ENCODE data around the gene POLK.
"Not testable (repeated sequence)": the region's sequence is repeated elsewhere in the genome, so short reads cannot be mapped to it uniquely, and the experiment has no call there.

POLK gene

DNA sequence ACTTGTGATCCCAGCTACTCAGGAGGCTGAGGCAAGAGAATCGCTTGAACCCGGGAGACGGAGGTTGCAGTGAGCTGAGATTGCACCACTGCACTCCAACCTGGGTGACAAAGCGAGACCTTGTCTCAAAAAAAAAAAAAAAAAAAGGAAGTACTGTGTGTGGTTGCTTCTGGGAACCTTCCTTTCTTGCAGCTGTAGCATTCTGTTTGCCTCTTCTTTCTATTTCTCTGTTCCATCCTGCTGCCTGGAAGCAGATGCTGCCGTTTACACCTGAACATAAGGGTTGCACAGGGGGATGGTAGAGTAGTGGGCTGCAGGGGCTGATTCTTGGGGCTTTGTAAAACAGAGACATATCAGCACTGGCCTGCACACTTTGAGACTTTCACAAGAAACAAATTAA is 95.7 kb downstream of the POLK start:
- in situ Hi-C loops (cut with MboI; ENCODE audit: low sequenced_read_pairs): not testable (repeated sequence)

DNA sequence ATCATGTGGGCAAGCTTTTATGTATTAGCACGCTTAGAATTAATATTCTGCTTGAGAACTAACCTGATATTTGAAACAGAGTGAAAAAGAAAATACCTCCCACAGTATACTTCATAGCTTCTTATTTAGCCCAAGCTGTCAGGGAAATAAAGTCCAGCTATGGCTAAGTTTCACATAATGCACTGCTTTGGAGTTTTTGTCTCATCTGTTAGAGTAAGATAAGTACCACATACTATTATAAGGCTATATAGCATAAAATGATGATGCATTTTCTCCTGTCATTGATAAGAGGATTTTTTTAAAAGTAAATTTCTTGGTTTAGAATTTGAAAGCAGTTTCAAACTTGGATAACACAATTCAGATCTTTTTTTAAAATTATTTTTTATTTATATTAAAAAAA is 97.2 kb downstream of the POLK start:
- in situ Hi-C loops (cut with MboI; ENCODE audit: low sequenced_read_pairs): no loop called here

DNA sequence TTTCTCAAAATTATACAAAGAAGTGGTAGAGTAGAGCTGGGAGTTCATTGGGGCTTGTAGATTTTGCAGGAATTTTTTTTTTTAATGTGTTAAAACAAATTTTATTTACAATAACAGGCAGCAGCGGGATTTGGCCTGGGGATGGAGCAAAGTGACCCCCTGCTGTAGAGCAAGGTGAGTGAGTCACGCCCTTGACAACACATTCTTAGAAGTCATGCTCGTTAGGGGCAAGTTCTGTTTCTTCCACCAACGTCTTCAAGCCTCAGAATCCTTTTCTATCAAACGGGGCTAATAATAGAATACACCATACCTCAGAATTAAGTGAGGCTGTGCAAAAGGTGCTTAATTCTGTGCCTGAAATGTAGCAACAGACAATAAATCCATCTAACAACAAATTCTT is 98.5 kb downstream of the POLK start:
- in situ Hi-C loops (cut with MboI; ENCODE audit: low sequenced_read_pairs): no loop called here

DNA sequence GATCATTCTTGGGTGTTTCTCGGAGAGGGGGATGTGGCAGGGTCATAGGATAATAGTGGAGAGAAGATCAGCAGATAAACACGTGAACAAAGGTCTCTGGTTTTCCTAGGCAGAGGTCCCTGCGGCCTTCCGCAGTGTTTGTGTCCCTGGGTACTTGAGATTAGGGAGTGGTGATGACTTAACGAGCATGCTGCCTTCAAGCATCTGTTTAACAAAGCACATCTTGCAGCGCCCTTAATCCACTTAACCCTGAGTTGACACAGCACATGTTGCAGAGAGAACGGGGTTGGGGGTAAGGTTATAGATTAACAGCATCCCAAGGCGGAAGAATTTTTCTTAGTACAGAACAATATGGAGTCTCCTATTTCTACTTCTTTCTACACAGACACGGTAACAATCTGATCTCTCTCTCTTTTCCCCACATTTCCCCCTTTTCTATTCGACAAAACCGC is 99.2 kb downstream of the POLK start:
- in situ Hi-C loops (cut with MboI; ENCODE audit: low sequenced_read_pairs): not testable (repeated sequence)

DNA sequence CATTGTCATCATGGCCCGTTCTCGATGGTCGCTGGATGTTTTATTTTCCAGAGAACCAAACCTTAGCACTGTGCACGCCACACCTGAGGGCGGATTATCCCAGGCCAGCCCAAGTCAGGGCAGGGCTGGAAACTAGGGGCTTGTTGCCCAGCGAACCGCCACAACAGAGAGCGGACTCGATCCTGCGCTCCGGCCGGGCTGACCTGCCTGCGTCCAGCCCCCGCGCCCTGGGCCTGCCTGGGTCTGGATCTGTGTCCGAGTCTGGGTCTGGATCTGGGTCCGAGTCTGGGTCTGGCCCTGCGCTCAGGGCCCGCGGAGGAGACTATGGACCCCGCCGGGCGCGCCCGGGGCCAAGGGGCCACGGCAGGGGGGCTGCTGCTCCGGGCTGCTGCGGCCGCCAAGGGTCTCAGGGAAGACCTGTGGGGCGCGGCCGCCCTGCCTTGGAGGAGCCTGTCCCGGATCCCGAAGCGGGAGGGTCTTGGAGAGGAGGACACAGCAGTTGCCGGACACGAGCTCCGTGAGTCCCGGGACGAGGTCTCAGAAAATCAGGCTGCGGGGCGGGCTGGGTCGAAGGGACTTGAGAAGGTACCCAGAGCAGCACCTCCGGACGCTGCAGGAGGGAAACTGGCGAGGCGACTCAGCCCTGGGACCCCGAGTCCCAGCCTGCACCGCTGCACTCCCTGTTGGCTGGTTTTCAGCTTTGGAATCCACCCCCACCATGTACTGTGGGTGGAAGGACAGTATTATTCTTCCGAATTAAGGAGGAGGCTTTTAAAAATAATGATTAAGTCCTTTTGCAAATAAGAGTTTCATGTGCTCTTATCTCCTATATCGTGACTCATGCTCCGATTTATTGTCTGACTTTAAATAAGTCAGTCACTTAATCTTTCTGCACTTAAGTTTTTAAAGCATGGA is 99.9 kb downstream of the POLK start, which contains the start of gene ANKDD1B:
Gene ANKDD1B, plus strand, starts transcription at position 143 of the 915 bp plus-strand sequence. Its CDS starts 182 bp downstream, at position 325.
- in situ Hi-C loops (cut with MboI; ENCODE audit: low sequenced_read_pairs): no loop called here

DNA sequence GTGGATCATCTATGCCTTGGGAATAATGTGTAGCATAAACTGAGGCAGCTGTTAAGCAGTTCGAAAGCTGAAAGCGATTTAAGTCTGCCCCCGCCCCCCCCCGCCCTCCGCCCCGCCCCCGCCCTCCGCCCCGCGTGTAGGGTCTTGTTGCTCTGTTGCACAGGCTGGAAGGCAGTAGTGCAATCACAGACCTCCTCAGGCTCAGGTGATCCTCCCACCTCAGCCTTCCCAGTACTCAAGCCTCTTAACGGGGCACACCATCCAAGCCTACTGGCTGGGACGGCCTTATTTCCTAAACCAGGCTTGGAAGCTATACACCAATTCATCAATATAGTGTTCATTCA is 100.5 kb downstream of the POLK start:
- in situ Hi-C loops (cut with MboI; ENCODE audit: low sequenced_read_pairs): no loop called here

DNA sequence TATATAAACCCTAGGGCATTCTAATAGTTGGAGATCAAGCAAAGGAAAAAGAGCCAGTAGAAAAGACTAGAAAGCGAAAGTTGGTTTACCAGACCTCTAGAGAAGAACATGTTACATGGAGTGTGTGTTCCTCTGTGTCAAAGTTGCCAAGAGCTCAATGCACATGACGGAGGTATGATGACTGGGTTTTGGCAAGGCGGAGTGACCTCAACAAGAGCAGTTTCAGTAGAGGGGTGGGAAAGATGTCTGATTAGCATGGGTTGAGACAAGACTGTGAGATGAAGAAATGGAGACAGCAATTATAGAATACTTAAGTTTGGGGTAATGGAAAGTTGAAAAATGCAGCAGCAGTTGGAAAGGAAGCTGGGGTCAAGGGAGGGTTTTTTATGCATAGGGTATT is 101.2 kb downstream of the POLK start:
- in situ Hi-C loops (cut with MboI; ENCODE audit: low sequenced_read_pairs): no loop called here

DNA sequence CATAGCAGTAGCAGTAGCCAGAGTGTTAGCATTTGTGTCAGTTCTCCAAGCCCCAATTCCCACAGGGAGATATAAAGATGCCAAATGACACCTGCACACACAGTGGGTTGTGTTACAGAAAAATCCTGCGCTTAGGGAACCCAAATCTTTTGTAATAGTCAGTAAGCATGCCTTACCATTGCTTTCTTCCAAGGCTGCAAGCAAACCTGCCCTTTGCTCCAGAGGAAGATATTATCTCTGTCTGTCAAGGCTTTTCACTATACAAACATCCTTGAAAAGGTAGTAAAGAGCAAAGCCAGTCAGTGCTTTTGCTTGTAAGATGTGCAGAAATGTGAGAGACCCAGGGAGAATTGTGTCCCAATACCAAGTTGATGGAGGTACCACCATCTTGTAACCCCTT is 102.5 kb downstream of the POLK start:
- in situ Hi-C loops (cut with MboI; ENCODE audit: low sequenced_read_pairs): no loop called here

DNA sequence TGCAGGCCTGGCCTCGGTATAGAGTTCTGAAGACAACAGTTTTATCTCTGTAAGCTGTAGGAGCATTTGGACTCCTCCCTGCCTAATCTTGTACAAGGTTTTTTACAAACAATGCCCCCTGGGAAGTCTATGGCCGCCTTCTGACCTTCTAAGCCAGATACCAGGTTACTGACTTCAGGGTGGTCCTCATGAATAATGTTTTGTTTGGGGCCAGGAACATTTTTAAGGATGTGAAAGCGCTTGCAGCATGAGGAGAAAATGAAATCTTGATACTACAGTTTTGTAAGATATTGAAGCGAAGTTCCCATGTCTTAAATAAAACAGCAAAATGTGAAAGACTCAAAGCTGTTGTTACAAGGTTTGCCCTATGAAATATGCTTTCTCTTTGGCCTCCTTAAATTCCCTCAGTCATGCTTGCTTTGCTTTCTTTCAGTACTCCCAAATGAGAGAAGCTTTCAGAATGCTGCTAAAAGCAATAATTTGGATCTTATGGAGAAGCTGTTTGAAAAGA is 104.7 kb downstream of the POLK start:
- in situ Hi-C loops (cut with MboI; ENCODE audit: low sequenced_read_pairs): no loop called here

DNA sequence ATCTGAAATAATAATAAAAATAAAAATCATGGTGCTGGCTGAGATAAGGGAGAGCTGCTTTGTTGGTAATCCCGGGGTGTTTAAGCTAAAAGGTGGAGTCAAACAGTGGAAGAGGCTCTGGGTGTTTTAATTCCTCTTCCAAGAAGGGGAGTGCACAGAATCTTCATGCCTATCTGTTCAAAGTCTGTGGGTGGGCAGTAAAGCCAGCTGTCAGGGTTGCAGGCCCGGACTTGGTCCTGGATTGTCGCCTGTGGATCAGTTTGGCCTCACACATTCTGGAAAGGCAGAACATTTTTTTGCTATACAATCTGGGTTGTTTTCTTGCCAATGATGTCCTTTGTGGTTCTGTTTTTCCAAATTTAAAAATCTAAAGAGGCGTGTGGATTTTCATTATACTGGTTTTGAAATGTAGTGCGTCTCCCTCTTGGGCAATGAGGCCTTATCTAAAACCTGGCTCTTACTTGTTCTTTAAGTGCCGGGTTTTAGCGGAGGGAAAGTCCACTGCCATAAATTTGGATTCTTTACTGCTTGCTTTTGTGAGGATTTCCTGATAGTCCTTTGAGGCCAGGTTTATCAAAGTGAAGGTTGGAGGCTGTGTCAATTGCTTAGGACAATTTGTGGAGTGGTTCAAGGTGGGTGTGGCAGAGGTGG is 105.4 kb downstream of the POLK start:
- in situ Hi-C loops (cut with MboI; ENCODE audit: low sequenced_read_pairs): no loop called here

DNA sequence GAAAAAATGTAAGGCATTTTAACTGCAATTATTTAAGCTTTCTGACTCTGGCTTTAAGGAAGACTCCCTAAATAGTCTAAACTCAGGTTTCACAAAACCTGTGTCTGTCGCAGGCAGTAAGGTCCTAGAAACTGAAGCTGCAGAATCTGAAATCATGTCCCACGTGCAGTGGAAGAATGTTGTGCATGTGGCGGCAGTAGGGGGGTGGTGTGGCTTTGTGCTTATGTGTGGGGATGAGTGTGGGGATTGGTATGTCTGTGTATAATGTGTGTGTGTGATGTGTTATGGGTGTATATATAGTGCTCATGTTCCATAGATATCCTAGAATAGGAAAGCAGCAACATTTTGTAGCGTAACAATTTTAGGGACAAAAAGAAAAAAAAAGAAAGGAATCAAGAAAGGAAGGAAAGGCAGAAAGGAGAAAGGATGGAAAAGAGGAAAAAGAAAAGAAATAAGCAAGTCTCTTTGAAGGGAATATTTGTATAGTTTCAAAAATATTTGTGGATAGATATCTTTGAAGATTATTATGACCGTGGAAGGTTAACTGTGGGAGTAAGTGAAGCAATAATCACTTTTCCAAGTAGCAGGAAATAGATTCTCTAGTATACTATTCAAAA is 106.2 kb downstream of the POLK start:
- in situ Hi-C loops (cut with MboI; ENCODE audit: low sequenced_read_pairs): no loop called here

DNA sequence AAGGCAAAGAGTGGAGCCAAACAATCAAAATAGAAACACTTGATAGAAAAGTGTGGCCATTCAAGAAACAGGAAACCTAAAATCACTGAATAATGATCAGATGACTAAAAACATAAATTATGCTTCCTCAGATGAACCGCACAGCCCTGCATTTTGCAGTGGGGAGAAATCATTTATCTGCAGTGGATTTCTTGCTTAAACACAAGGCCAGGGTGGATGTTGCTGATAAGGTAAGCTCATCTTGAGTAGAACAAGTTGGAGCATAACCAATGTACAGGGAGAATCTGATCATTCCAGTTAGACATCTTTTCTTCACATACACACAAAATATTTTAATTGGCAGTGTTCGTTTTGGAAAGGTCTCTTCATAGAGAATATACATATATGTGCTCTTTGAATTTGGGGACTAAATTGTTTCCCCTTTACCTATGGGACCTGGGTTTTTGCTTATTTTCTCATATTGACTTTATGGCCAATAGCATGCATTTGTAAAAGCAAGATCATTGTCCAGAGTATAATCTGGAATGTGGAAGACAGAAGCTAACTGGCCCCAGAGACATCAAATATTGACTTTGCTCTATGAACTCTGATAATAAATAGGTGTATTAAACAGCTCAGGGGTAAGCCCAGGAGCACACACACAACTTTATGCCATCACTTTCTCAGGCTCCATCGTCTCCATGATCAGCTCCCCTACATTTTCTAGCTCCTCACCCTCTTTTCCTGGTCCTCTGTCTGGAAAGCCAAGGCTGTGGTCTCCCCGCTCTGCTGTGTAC is 108.7 kb downstream of the POLK start:
- in situ Hi-C loops (cut with MboI; ENCODE audit: low sequenced_read_pairs): no loop called here

DNA sequence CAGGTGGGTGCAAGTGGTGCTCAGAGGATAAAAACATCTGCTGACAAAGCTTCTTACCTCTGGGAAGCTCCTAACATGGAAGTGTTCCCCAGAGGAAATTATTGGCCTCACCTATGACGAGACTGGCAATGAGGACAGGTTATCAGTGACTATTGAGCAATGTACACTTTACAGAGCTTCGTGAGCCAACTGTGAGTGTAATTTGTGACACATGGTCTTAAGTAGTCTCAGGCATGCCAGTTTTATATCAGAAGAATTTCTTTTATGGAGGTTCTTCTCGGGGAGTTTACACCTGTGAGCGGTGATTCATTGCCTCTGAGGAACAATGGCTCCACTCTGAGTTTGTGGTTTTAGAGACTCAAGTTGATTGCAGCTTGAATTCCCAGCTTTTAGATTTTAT is 110.9 kb downstream of the POLK start:
- in situ Hi-C loops (cut with MboI; ENCODE audit: low sequenced_read_pairs): no loop called here

DNA sequence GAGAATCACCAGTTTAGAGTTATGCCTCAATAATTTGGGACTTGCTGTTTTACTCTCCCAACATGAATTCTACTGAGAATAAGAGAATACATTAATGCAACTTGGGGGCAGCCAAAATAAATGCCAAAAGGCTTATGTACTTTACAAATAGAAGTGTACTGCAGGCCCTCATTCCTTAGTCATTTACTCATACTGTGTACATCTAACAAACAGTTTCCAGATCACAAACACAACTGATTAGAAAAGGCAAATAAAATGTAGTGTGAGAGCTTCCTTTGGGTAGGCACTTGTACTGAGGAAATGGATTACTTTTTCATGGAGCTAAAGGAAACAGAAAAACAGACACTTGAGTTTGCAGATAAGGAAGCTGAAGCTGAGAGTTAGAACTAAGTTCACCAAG is 112.2 kb downstream of the POLK start:
- in situ Hi-C loops (cut with MboI; ENCODE audit: low sequenced_read_pairs): no loop called here

DNA sequence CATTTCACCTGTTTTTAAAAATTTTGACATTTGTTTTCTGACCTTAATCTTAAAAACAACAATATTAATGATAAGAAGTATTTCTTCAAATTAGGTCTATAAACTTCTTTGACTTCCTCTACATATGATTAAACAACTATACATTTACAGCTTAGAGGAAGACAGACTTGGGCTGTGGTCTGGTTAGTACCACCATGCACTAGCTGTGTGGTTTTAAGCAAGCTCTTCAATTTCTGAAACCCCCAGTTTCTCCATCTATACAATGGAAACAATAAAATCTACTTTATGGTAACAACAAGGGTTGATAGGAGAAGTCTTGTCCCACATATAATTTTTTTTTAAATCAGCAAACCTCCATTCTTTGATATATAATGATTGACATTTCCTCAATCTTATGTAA is 115.3 kb downstream of the POLK start:
- in situ Hi-C loops (cut with MboI; ENCODE audit: low sequenced_read_pairs): no loop called here

DNA sequence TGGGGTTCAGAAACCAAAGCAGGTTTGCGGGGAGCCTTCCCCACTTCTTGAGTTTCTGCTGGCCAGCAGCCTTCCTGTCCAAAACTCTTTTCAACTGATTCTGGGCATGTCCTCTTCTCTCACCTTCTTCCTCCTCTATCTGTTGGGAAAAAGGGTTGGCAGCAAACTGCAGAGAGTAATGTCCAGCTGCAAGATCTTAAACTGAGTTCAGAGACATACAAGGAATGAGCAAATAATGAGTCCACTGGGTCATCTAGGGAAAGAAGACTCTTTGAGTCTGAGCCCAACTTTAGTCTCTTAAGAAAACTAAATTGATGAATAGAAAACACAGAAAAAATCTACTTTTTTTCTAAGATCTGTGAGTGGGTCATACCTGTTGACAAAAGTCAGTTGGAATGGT is 116.1 kb downstream of the POLK start:
- in situ Hi-C loops (cut with MboI; ENCODE audit: low sequenced_read_pairs): no loop called here

DNA sequence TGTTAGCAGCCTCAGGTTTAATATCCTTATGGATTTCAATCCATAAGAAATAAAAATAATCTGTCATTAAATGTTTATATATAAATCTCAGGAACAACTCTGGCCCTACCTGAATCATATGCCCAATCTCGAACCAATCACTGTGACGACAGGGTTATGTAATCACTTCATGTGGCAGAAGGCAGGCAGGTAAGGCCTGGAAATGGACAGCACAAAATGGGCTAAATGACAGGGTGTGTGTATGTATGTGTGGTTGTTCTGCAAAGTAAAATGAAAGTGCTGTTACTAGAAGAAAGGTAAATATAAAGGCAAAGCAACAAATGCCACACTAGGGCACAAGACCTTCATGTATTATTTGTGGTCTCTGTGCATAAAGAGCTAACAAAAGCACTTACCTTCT is 119.2 kb downstream of the POLK start:
- in situ Hi-C loops (cut with MboI; ENCODE audit: low sequenced_read_pairs): no loop called here

DNA sequence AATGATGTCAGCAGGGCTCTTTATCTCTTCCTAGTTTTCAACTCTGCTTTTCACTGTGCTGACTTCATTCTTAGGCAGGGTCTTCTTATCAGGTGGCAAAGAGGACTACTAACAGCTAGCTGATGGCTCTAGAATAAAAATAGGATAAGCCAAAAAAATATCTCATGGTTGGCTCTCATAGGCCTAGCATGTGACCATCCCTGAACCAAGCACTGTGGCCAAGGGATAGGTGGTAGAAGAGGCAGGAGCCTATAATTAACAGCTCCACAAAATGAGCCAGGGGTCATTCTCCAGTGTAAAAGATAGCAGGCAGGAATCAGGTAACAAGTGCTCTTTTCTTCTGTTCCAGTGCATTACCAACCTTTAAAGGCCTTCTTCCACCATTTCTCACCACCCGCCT is 120.6 kb downstream of the POLK start:
- in situ Hi-C loops (cut with MboI; ENCODE audit: low sequenced_read_pairs): no loop called here

DNA sequence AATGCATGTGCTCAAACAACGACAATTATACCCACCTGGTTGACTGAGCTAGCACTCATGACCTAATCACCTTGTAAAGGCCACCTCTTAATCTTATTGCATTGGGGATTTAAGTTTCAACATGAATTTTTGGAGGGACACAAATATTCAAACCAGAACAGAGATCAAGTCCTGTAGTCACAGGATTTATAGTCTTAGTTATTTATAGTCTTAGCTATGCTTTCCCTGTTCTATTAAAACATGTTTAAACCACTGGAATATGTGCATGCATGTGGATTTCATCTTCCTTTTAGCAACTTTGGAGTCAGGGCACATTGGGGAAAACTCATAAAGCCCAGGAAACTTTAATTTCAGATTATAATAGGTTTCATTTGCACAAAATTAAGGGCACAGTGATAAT is 126.3 kb downstream of the POLK start:
- in situ Hi-C loops (cut with MboI; ENCODE audit: low sequenced_read_pairs): no loop called here

DNA sequence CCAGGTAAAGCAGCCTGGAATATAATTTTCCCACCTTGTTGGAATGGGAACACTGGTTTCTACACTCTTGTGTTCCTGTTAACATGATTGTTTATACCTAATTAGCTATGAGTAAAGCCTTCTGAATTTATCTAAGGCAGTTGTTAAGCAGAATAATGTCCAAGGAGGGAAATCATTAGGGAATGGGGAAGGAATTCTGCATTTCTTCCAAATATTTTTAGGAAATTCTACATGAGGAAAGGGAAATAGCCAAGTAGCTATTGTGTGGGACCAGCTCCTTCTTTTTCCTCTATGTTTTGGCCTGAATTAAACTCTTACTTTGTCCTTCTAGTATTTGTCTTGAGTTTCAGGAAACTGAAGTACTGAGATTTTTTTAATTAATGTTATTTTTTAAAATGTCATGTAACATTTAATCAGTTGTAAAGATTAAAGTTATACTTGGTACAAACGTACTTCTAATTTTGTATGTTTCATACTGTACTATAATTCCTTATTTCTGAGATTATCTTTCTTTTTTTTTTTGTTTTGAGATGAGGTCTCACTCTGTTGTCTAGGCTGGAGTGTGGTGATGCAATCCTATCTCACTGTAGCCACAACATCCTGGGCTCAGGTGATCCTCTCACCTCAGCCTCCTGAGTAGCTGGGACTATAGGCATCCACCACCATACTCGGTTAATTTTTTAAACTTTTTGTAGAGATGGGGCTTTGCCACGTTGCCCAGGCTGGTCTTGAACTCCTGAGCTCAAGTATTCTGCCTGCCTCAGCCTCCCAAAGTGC is 128.0 kb downstream of the POLK start:
- in situ Hi-C loops (cut with MboI; ENCODE audit: low sequenced_read_pairs): no loop called here
